Measurements from ENCODE around the gene TMEM101.
"Not testable (repeated sequence)": the region's sequence is repeated elsewhere in the genome, so short reads cannot be mapped to it uniquely, and the experiment has no call there.

Gene TMEM101

DNA sequence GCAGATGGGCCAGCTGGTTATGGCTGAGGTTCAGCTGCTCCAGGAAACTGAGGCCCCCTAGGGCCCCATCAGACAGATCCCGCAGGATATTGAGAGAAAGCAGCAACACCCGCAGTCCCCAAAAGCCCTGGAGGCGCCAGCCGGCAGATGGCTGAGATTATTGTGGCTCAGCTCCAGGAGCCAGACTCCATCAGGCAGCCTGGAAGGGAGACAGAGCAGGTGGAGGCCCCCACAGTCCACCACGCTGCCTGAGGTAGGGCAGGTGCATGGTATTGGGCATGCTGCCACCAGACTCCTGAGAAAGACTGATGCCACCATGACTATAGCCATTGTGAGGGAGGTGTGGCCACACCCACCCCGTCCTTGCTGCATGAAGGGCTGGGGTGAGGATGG, 9.5 kb upstream of the TMEM101 start:
- in situ Hi-C loops (cut with MboI; ENCODE audit: low sequenced_read_pairs): no loop called here

- in situ Hi-C loops (cut with MboI; ENCODE audit: low sequenced_read_pairs): no loop called here
Measured at GRCh38 chr17:44023545-44024270, 8.9 kb upstream of the TMEM101 start.

- in situ Hi-C loops (cut with MboI; ENCODE audit: low sequenced_read_pairs): no loop called here
Measured at GRCh38 chr17:44022246-44022645, 7.5 kb upstream of the TMEM101 start.

GRCh38 chr17:44021227-44021626, 6.5 kb upstream of the TMEM101 start:
- in situ Hi-C loops (cut with MboI; ENCODE audit: low sequenced_read_pairs): not testable (repeated sequence)

DNA sequence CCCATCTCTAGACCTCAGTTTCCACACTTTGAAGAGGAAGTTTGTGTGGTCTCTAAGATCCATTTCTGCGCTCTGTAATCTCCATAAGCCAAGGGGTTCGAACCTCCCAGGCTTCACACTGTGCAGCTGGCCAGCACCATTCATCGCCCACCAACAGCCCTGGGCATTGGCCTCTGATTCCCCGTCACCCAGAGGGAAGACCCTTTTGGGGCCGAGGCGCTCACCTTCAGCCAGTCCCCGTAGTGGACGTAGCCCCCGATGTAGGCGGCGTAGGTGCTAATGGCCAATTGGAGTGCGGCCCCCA, 678 bp downstream of the TMEM101 start:
- in situ Hi-C loops (cut with MboI; ENCODE audit: low sequenced_read_pairs): no loop called here

DNA sequence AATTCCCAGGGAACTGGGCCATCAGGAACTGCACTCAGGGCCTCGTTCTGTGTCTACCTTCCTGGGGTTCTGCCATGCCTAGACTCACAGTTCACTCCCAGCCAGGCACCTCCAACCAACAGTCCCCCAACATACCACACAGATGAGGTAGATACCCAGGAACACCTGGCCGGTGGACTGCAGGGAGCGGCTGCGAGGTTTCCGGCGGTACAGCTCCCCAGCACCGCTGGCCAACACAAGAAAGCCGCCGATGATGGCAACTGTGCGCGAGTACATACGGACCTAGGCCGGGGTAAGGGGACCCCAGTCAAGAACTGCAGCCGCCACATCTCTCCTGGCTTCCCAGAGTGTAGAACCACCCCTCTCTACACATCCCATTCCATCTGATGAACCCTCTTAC, 1.9 kb downstream of the TMEM101 start:
- in situ Hi-C loops (cut with MboI; ENCODE audit: low sequenced_read_pairs): no loop called here

GRCh38 chr17:44012391-44012790, 2.4 kb downstream of the TMEM101 start:
- in situ Hi-C loops (cut with MboI; ENCODE audit: low sequenced_read_pairs): no loop called here

GRCh38 chr17:44011876-44012275, 2.9 kb downstream of the TMEM101 start:
- in situ Hi-C loops (cut with MboI; ENCODE audit: low sequenced_read_pairs): no loop called here

- in situ Hi-C loops (cut with MboI; ENCODE audit: low sequenced_read_pairs): no loop called here
Measured at GRCh38 chr17:44010966-44011647, 3.7 kb downstream of the TMEM101 start.

DNA sequence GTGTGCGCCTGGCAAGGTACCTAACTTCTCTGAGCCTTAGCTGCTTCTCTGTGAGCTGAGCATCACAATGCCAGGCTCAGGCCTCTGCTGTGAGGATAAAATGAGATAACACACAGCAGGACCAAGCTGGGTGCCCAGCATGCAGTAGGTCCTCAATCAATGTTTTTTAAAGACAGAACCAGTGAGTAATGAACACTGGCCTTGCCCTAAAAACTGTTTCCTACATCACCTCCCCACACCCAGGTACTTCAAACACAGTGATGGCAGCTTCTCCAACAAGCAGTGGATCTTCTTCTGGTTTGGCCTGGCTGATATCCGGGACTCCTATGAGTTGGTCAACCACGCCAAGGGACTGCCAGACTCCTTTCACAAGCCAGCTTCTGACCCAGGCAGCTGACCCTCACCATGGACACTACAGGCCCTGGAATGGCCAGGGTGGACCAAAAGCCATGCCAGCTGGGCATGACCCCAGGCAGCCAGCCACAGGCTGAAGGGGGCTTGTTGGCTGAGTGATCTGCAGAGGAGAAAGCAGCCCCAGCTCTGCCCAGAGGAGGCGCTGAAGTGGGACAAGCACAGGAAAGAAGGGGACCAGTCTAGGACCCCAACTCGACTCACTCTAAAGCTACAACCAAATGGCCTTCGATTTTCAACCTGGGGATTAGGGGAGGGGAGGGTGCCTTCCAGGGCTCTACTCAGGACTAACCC, 6.4 kb downstream of the TMEM101 start:
- in situ Hi-C loops (cut with MboI; ENCODE audit: low sequenced_read_pairs): no loop called here

GRCh38 chr17:44007346-44008204, 7.2 kb downstream of the TMEM101 start:
- in situ Hi-C loops (cut with MboI; ENCODE audit: low sequenced_read_pairs): no loop called here

DNA sequence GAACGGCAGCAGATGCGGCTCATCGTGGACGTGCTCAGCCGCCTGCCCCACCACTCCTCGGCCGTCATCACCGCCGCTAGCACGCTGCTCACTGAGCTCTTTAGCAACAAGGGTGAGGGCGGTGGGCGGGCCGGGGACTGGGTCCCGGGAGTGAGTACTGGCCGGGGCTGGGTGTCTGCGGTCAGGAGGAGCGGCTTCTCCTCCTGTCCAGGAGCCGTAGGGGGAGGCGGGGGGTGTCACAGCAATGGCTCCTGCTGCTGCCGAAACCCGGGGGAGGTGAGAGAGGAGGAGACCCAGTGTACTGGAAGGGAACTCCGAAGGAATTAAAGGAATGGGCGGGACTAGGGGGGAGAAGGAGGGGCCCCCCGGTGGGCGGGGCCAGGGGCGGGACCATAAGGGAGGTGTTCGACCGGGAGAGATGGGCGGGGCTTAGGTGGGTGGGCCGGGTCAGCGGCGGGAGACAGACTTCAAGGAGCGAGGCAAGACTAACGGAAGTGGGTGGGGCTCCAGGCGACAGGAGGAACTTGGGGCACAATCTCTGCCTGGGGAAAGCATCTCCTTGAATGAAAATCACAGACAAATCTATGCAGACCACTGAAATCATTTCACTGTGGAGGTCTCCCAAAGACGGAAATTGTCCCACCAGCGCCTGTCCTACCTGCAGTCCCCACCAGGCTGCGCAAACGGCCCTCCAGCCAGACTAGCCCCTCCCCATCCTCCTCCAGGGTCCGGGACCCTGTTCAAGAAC, 8.0 kb downstream of the TMEM101 start:
- in situ Hi-C loops (cut with MboI; ENCODE audit: low sequenced_read_pairs): no loop called here

DNA sequence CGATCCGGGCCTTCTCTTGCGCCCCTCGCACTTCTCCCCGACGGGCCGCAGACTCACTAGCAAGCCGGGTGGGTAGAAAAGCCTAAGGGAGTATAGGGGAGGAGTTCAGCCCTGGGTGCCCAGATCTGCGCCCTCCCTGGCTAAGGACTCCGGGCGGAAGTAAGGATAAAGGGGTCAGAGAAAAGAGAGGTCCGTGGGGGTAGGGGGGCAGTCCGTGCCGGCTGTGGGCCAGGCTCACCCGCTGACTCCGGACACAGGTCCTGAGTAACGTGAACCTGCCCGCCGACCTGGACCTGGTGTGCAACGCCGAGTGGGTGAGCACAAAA, 8.5 kb downstream of the TMEM101 start:
- in situ Hi-C loops (cut with MboI; ENCODE audit: low sequenced_read_pairs): no loop called here

DNA sequence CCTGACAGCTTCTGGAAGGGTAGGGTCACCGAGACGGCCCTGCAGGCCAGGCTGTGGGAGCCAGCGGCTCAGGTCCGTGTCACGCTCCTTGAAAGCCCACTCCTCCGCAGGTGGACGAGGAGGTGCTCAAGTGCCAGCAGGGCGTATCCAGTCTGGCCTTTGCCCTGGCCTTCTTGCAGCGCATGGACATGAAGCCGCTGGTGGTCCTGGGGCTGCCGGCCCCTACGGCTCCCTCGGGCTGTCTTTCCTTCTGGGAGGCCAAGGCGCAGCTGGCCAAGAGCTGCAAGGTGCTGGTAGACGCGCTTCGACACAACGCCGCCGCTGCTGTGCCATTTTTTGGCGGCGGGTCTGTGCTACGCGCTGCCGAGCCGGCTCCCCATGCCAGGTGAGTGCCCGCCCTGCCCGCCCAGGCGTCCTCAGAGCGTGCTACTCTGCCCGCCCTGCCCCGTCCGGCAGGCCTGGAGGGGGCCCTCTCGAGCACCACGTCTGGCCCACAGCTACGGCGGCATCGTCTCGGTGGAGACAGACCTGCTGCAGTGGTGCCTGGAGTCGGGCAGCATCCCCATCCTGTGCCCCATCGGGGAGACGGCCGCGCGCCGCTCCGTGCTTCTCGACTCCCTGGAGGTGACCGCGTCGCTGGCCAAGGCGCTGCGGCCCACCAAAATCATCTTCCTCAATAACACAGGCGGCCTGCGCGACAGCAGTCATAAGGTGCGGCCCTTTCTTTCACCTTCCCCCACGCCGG, 9.1 kb downstream of the TMEM101 start:
- in situ Hi-C loops (cut with MboI; ENCODE audit: low sequenced_read_pairs): no loop called here

DNA sequence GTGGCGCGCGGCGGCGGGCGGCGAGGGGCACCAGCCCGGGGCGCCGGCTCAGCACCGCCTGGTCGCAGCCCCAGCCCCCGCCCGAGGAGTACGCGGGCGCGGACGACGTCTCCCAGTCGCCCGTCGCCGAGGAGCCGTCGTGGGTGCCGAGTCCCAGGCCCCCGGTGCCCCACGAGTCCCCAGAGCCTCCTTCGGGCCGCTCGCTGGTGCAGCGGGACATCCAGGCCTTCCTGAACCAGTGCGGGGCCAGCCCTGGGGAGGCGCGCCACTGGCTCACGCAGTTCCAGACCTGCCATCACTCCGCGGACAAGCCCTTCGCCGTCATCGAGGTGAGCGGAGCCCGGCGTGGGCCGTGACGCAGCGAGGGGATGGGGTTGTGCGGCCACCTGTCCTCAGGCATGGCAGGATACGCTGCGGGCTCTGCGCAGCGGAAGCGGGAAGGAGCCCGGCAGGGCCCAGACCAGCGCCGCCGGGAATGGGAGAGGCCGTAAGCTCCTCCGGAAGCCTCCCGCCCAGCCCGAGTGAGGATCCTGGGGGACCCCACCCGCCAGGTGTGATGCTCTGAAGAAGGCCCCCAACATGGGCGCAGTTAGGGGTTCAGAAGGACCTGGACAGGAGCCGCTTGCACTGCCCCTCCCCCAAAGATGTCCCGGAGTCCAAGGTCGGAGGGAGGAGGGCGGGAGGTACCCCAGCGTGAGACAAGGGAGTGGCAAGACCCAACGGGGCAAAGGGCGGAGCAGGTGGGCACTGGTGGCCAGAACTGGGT, 9.8 kb downstream of the TMEM101 start:
- in situ Hi-C loops (cut with MboI; ENCODE audit: low sequenced_read_pairs): no loop called here

GRCh38 chr17:44004077-44004760, 10.5 kb downstream of the TMEM101 start, which contains the start of gene NAGS:
NAGS (plus strand) TSS chr17:44004622; CDS start chr17:44004664, 42 bp downstream.
- in situ Hi-C loops (cut with MboI; ENCODE audit: low sequenced_read_pairs): no loop called here

DNA sequence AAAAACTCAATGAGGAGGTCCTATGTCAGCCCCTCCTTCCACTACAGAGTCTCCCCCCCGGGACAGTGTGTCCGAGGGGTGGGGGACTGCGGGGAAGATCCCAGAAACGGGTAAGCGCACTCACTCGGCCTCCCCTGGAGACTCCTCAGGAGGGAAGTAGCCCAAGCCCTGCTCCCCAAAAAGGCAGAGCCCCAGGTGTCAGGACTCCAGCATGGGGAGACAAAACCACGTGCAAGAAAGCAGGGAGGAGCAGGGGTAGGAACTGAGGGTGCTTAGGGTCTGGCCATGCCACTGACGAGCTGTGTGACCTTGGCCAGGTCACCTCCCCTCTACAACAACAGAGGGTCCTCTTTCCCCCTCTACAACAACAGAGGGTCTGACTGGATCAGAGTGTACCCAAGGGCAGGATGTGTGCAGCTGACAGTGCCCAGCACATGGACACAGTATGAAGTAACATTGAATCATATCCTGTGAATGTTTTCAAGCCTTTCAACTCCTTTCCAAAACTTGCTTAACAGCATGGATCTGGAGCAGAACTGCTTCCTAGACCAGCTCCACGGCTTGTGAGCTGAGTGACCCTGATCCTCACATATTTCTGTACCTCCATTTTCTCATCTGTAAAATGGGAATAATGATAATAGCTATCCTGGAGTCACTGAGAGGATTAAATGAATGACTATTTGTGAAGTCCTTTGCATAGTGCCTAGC, 12.5 kb downstream of the TMEM101 start:
- in situ Hi-C loops (cut with MboI; ENCODE audit: low sequenced_read_pairs): no loop called here

- in situ Hi-C loops (cut with MboI; ENCODE audit: low sequenced_read_pairs): no loop called here
Measured at GRCh38 chr17:44001461-44001920, 13.3 kb downstream of the TMEM101 start.

Measured in HL-60/S4 (cell line).